ENCODE measurements around the gene PBLD.
"Not testable (repeated sequence)": the region's sequence is repeated elsewhere in the genome, so short reads cannot be mapped to it uniquely, and the experiment has no call there.

The PBLD gene

DNA sequence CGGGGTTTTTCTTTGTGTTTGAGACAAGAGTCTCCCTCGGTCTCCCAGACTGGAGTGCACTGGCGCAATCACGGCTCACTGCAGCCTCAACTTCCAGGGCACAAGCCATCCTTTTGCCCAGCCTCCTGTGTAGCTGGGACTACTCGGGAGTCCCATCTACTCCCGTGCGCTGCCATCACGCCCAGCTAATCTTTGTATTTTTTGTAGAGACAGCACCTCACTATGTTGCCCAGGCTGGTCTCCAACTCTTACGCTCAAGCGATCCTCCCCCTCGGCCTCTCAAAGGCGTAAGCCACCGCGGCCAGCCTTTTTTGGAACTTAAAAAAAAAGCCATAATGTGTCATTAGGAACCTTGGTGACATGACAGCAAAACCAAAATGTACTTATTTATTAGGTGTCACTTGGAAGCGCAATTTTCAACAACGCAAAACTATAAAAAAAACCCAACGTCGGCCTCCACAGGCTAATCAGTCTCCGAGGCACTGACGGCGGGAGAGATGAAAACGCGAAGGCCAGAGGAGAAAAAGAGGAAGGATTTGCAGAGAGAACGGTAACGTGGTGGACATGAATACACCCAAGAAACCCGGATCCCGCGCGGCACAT lies 1.8 kb downstream of the PBLD start:
- DNase-seq (ENCODE audit: low read depth) = no peak

DNA sequence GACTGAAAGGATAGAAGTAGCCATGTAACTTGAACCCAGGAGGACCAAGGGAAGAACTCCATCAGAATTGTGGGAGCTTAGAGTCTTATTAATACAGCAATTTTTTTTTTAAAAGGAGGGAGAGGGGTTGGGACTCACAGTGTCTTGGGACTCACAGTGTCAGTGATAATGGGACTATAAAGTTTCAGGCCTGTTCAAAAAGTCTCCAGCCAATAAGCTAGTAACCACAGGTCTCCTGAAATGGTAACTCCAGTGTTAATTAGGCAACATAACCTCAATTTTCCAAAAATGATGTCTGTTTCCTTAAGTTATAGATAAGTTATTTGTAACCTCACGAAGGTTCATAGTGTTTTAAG lies 3.2 kb downstream of the PBLD start:
- DNase-seq (ENCODE audit: low read depth) = no peak

DNA sequence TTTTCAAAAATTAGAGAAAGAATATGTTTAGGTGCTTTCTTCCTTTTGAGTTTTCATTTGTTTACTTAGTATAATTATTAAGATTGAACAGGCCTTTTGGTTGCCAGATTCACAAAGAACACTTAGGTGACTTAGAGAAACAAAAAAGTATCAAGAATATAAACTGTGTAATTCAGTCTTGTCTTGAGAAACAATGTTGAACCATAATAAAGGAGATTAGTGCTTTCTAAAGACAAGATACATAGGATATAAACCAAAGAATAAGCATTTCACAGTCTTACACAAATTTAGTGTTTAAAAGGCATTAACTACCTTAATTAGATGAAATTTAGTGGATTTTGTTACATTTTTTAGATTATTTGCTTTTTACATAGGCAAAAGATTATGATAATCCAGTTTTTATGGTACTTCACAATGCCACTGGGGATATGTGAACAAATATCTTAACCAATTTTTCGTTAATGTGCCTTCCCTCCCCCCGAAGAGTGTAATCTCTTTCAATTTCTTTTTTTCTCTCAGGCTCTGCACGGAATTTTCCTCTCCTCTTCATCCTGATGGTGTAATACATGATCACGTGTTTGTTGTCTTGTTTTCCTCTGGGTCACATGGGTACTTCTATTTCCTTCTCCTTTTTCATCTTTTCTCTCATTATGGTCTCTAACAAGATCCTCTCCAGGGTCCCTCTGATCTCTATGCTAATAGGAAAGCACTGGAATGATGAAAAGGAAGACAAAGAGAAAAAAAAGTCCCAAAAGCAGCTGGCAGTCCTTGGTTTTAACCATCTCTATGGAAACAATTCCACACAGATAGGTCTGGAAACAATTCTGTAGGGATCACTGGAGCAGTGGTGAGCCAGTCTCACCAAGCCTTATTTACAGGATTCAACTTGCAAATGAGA lies 4.6 kb downstream of the PBLD start:
- no peak for DNase-seq (ENCODE audit: low read depth)

DNA sequence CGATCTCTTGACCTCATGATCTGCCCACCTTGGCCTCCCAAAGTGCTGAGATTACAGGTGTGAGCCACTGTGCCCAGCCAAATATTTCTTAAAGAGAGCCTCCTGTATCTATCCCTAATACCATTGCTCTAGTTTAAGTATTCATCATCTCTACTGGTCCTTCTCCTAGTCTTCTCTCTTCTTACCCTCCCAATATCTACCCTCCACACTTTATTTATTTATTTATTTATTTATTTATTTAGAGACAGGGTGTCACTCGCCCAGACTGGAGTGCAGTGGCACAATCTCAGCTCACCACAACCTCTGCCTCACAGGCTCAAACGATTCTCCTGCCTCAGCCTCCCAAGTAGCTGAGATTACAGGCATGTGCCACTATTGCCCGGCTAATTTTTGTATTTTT lies 8.3 kb downstream of the PBLD start:
- DNase-seq (ENCODE audit: low read depth) = not testable (repeated sequence)

DNA sequence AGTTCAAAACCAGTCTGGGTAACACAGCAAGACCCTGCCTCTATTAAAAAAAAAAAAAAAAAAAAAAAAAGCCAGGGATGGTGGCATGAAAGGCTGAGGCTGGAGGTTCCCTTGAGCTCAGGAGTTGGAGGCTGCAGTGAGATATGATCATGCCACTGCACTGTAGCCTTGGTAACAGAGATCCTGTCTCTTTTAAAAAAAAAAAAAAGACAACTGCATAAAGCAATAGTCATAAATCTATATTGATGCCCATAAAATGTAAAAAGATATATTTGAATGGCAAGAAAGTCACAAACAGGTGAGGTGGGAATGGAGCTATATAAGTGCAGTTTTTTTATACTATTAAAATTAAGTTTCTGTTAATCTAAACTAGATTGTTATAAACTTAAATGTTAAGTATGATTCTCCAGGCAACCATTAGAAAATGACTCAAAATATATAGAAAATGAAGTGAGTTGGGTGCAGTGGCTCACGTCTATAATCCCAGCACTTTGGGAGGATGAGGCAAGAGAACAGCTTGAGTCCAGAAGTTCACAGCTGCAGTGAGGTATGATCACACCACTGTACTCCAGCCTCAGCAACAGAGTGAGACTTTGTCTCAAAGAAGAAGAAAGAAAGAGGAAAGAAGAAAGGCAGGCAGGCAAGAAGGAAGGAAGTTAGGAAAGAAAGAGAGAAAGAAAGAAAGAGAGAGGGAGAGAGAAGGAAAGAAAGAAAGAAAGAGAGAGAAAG lies 14.2 kb downstream of the PBLD start:
- DNase-seq (ENCODE audit: low read depth) = no peak

DNA sequence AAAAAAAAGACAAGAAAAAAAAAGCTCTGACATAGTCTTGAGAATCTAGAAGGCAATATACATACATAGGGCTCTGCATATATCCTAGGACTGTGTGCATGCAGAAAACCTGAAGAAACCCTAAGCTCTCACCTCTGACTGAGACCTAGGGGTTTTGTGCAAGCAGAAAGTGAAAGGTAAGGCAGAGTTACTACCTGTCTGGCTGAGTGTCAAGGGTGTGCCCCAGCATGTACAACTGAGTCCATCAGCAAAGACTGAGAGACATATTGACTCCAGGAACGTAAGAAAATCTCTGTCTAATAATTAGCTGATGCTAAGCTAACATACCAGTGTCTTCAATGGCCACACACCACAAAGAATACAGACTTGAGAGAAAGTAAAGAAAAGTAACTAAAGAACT lies 17.1 kb downstream of the PBLD start:
- DNase-seq (ENCODE audit: low read depth) = no peak

DNA sequence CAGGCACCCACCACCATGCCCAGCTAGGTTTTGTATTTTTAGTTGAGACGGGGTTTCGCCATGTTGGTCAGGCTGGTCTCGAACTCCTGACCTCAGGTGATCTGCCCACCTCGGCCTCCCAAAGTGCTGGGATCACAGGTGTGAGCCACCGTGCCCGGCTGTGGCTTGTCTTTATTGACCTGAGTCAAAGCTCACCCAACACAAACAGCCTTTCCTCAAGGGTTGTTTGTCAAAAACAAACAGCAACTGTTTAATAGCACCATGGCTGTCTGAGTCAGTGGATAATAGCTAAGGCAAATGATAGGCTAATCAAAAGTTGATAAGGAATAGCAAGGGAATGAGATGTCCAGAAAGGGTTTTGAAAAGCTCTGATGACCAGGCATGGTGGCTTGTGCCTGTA lies 17.8 kb downstream of the PBLD start:
- not testable (repeated sequence) for DNase-seq (ENCODE audit: low read depth)

DNA sequence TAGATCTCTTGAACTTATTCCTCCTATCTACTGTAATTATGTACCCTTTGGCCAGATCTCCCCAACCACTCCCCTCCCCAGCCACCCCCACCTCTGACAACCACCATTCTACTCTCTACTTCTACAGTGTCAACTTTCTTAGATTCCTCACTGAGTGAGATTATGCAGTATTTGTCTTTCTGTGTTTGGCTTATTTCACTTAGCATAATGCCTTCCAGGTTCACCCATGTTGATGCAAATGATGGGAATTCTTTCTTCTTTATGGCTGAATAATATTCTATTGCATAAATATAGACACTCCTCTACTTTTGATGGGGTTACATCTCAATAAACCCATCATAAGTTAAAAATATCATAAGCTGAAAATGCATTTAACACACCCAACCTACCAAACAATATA lies 22.2 kb downstream of the PBLD start:
- no peak for DNase-seq (ENCODE audit: low read depth)

DNA sequence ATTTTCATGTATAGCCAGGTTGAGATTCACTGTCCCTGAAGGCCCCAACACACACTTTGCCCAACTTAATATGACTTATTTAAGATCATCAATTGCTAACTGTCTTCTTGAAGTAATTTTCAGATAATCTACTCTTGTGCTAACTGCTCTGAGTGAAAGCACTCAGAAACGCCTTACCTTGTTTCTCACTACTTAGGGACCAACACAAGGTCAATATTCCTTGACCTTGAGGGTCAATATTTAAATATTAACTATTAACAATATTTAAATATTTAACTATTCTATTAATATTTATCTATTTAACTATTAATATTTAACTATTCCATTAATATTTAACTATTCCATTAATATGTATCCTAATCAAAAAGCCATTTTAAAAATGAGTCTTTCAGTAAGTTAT lies 26.9 kb downstream of the PBLD start:
- DNase-seq (ENCODE audit: low read depth) = no peak

DNA sequence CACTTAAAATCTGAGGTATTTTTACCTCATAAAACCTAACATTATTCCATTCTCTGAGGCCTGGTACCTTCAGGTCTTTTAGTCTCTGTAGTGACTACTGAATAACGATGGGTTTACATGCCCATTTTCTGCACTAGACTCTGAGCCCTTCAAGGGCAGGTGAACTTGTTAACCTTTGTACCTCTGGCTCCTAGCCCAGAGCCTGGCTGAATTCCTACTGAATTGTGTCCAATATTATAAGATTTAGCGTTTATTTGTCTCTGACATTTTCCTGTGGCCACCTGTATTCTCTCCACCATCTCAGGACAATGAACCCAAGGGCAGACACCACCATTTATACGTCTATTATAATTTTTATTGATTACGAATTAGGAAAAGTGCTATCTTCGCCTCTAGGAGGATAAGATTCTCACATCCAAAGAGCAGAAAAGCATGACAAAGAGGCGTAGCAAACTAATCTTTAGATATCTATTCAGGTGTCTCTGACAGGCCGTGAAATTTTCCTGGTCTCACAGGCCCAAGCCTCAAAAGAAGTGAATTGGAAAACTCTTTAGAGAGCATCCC lies 28.8 kb downstream of the PBLD start:
- no peak for DNase-seq (ENCODE audit: low read depth)

DNA sequence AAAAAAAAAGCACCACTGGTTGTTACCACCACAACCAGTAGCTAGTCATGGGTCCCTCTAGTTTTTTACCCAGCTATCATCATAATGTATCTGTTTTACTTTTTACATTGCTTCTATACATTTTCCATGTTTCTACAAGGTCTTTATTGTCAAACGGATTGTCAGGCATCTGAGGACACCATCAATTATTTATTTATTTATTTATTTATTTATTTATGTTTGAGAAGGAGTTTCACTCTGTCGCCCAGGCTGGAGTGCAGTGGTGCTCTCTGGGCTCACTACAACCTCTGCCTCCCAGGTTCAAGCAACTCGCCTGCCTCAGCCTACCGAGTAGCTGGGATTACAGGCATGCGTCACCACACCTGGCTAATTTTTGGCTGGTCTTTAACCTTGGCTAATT lies 29.9 kb downstream of the PBLD start:
- DNase-seq (ENCODE audit: low read depth) = no peak

DNA sequence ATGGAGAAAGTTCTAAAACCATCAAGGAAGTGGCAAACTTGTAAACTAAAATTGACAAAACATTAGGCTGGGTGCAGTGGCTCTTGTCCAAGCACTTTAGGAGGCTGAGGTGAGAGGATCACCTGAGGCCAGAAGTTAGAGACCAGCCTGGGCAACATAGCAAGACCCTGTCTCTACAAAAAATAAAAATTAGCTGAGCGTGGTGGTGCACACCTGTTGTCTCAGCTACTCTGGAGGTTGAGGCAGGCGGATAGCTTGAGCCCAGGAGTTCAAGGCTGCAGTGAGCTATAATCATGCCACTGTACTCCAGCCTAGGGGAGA lies 30.3 kb downstream of the PBLD start:
- no peak for DNase-seq (ENCODE audit: low read depth)

DNA sequence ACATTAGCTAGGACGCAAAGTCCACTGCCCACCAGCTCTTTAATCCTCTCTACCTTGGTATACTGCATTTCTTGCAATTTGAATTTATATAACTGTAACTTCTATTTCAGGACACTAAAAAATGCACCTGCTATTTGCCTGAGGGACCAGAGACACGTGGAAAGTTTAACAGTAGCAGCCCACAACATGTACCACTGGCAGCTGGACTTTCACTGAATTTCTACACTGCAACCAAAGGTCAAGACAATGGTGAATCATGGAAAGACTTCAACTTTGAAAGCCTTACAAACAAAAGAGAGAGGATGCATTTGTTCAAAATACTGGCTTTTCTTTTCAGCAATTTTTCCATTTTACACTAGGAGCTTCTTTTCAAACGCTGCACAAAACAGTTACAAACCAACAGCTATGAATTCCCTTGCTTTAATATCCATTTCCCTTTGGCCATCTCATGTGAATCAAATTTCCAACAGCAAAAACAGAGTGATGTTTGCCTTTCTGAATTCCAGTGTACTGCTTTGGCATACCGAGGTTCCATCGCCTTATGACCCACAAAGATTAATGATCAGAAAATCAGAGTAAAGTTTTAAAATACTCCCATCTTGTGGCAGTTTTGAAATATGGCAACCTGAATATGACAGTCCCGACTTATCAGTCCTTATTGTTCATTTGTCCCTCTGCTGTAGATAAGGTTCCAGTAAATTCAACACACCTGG lies 30.8 kb downstream of the PBLD start:
- no peak for DNase-seq (ENCODE audit: low read depth)

DNA sequence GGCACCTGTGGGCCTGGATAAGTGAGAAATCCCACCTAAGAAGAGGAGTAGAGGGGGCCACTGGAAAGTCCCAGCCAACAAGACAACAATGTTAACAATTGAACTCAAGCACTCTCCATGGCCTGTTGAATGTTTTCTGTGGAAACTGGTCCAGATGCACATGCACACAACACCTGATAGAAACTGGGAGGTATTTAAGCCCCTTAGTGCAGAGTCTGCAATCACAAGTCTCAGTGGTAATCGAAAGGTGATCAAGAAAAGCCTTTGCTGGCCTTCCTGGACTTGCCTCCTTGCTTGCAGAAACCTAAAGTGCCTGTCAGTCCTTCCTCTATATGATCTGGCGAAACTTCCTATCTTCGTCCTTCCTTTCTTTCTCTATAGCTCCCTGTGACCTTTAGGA lies 31.4 kb downstream of the PBLD start:
- DNase-seq (ENCODE audit: low read depth) = no peak

DNA sequence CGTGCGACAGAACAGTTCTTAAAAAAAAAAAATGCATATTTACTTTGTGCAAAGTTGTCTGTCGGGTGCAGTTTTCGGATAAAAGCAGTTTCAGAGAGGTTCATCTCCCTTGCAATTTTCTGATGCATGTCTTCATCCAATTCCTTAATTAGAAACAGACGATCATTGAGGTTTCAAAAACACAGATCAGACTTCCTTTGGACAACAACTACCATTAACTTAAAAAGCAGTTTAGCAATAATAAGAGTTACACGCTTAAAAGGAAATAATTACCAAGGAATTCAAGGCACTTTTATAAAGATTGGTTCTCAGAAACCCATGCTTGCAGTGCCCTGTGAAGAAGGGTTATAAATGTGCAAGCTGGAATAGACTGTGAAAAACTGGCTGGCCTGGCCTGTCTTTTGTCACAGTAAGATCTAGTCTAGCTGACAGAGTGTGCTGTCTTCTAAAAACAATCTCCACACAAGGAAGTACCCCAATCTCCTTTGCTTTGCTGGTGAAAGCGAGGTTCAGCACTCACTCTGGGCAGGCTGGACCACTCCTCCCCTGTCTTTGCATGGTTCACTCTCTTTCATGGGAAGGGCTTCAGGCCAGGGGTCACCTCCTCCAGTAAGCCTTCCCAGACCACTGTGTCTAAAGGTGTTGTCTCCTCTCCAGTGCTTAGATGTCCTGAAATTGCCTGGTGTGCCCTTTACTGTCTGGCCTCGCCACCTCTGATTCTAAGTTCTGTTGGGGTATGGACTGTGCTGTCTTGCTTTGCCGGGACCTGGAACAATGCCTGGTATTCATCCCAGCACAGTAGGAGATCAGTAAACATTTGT lies 35.7 kb downstream of the PBLD start:
- no peak for DNase-seq (ENCODE audit: low read depth)

DNA sequence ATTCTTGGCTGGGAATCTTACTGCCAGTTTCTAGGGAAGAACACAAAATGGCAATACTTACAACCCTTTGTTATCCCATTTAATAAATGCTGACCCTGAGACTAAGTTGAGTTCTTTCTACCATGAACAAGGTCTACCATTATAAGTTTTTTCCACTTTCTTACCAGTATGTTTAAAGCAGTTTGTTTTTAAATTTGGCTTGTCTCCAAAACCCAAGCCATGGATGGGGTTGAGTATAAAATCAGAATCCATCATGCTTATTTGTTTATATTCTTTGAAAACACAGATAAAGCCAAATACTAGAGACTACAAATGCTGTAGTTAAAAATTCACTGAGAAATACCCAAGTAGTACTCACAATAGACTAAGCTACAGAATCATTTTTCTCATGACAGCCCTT lies 42.0 kb downstream of the PBLD start:
- no peak for DNase-seq (ENCODE audit: low read depth)

DNA sequence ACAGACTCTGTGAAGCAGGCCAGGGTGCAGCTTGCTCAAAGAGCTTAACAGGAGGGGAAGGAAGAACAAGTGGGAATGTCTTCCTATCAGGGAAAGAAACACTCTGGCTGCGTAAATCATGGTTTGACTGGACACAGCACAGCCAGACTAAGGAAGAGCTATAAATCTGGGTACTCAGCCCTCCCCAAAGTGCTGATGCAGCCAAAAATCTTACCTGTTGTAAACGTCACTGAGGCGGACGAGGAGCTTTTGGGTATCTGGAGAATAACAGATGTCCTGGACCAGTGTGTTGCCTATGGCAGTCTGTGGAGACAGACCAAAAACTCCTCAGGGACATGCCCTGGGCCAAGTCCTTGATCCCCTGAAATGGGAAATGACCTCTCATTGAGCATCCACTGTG lies 44.0 kb downstream of the PBLD start:
- no peak for DNase-seq (ENCODE audit: low read depth)

DNA sequence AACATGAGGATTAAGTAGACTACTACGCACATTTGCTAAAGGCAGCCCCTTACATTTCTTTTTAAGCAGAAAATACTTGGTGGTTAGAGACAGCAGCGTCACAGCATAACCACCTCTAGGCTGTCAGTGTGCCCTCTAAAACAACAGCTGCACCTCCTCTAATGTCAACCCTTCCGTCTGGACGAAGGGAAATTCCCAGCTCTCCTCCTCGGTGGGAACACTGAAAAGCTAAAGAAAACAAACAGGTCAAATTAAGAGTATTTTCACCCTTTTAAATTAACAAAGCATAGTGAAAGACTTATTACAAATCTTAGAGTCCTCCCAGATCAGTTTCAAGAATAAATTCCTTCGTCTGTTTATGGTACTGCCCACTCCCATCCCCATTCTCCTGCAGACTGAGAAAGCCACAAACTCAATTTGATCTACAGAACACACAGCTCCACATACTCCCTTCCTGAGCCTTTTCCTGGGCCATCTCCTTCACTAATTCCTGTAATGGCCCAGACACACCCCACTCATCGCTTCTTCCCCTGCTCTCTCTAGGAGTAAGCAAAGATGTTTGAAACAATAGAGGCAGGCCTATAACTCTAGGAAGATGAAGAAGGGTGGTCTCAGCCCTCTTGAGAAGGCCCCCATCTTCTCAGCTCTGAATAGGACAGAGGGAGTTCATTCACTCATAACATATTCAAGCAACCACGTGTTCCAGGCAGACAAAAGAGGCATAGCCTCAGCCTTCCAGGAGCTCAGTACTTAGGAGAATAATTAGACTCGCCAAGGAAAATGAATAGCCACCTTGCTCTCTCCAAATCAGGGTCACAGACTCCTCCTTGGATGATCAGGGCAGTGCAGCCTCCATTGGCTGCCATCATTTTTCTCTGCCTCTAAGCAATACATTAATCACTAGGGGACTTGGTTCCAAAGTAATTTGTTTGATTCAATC lies 48.4 kb downstream of the PBLD start:
- DNase-seq (ENCODE audit: low read depth) = no peak

DNA sequence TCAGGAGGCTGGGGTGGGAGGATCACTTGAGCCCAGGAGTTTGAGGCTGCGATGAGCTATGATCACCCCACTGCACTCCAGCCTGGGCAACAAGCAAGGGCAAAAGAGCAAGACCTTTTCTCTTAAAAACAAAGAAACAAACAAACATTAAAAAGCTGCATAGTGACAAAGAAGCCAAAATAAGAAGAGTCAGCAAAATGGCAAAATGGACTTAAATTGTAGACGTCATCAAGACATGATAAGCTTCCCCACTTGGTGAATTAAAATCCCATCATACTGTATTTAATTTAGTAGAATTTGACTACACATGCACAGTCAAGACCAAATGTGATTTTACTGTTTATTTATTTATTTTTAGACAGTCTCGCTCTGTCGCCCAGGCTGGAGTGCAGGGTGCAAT lies 52.0 kb downstream of the PBLD start:
- DNase-seq (ENCODE audit: low read depth) = no peak
